Mucosa of rectum (tissue), 2 donors: Measurements from ENCODE around the gene FXN.

Experiments
- H3K27ac ChIP-seq, 2 donors: one replicate each; pipeline ENCODE4 v1.7.0; 2013; ENCODE audit warnings: inconsistent platforms in 2 of 2, low read depth in 2 of 2, low read length in 2 of 2
- H3K27me3 ChIP-seq, 2 donors: one replicate each; pipeline ENCODE4 v1.7.0; 2013; ENCODE audit warnings: low read length in 2 of 2; ENCODE audit not compliant: control insufficient read depth in 2 of 2, insufficient read depth in 2 of 2
- H3K36me3 ChIP-seq, 2 donors: one replicate each; pipeline ENCODE4 v1.7.0; 2013; ENCODE audit warnings: low read length in 2 of 2; ENCODE audit not compliant: control insufficient read depth in 2 of 2, insufficient read depth in 2 of 2
- H3K4me1 ChIP-seq, 2 donors: one replicate each; pipeline ENCODE4 v1.7.0; 2013; ENCODE audit warnings: low read length in 2 of 2, mild to moderate bottlenecking in 1 of 2; ENCODE audit not compliant: control insufficient read depth in 2 of 2, insufficient read depth in 2 of 2
- H3K4me3 ChIP-seq, 2 donors: one replicate each; pipeline ENCODE4 v1.7.0; 2013; ENCODE audit warnings: low read length in 2 of 2
- H3K9ac ChIP-seq, 2 donors: one replicate each; pipeline ENCODE4 v1.7.0; 2013; ENCODE audit warnings: low read length in 2 of 2, low read depth in 1 of 2, mild to moderate bottlenecking in 1 of 2
- H3K9me3 ChIP-seq, 2 donors: one replicate each; pipeline ENCODE4 v1.7.0; 2013; ENCODE audit warnings: low read length in 2 of 2; ENCODE audit not compliant: control insufficient read depth in 2 of 2
- donor health status: healthy.
- donor health status: Normal muscosa, but diverticular disease.

The FXN gene

DNA sequence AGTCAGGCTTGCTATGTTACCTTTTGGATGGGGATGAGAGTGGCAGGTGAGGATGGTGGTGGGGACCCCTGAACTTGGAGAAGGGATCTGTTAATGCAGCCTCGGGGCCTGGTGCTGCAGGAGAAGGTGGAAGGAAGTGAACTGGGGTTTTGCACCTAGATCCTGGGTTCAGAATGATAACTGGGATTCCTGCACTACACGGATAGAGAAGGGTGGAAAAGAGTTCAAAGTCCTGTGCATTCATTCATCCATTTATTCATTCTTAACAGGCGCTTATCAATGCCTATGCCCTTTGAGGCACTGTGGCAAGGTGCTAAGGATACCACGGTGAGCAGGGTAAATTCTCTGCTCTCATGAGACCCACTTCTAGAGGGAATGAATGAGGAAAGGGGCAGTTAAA is 96.8 kb downstream of the FXN start:
- Histone ChIP-seq H3K9me3 (no peaks in the 10 kb centered on the region), H3K4me1 (peaks cover 16 to 21% of the 10 kb centered on the region in 2 donors), H3K27ac (peak overlapping the region in 1 of 2 donors; percentile 9), H3K27me3 (no peaks in the 10 kb centered on the region), H3K9ac (no peak overlapping the region), H3K36me3 (peaks cover 6 to 9% of the 10 kb centered on the region in 2 donors), H3K4me3 (no peak overlapping the region)

DNA sequence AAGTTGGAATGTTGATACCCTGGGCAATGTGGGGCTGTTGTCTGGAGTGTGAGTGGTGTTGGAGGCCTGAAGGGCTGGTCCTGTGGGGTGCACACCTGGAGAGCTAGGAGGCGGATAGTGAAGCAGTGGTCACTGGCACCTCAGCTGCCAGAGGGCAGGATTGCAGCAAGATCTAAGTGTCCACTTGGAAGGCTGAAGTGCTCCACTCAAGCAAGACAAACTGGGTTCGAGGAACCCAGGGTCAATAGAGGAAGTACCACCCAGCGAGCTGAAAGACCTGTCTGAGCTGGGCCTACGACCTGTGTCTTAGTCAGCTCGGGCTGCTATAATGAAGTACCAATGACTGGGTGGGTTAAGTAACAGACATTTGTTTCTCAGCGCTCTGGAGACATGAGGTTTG is 98.9 kb downstream of the FXN start:
- no peak overlapping the region for H3K27ac ChIP-seq
- H3K4me3 ChIP-seq = no peak overlapping the region
- no peaks in the 10 kb centered on the region for H3K27me3 ChIP-seq

DNA sequence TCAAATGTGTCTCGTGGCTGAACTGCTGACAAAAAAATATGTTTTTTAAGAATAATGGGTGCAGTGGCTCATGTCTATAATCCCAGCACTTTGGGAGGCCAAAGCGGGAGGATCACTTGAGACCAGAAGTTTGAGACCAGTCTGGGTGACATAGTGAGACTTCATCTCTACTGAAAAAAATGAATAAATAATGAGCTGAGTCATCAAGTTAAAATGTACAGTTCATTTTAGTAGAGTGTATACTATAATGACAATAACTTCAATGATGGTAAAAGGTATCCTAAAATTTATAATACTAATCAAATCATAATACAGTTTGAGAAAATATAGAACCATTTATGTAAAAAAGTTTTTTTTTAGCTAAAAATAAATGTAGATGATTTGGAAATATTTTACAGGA is 100.6 kb downstream of the FXN start:
- H3K9ac ChIP-seq = no peak overlapping the region
- peaks cover 6 to 10% of the 10 kb centered on the region in 2 donors for H3K36me3 ChIP-seq
- H3K9me3 ChIP-seq = no peaks in the 10 kb centered on the region
- no peak overlapping the region for H3K27ac ChIP-seq
- no peaks in the 10 kb centered on the region for H3K27me3 ChIP-seq
- H3K4me1 ChIP-seq = peaks cover 10% of the 10 kb centered on the region in 2 donors
- H3K4me3 ChIP-seq = no peak overlapping the region

More for the DNA sequence above, 98.9 kb downstream of the FXN start:
- H3K9me3 ChIP-seq = no peaks in the 10 kb centered on the region
- H3K4me1 ChIP-seq = peaks cover 16 to 17% of the 10 kb centered on the region in 2 donors
- peaks cover 6 to 14% of the 10 kb centered on the region in 2 donors for H3K36me3 ChIP-seq
- no peak overlapping the region for H3K9ac ChIP-seq

DNA sequence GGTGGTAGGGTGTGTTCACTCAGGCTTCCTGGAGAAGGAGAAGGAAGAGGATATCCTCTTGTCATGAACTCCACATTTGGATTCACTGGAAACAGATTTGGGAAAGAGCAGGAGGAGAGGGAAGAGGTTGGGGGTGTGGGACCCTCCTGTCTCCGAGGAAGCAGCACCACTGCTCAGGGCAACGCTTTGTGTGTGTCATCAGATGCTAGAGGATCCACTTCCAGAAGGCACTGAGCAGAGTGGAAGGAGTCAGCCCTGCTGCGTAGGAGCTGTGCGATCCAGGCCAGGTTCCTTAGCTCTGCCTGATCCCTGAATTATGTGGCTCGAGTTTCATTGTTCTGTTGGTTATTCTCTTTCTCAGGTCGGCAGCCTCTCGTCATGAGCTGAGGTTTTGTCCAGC is 101.2 kb downstream of the FXN start:
- Histone ChIP-seq H3K4me1 (peaks cover 5 to 6% of the 10 kb centered on the region in 2 donors), H3K4me3 (no peak overlapping the region), H3K27me3 (no peaks in the 10 kb centered on the region), H3K27ac (no peak overlapping the region), H3K9ac (no peak overlapping the region), H3K9me3 (no peaks in the 10 kb centered on the region), H3K36me3 (peaks cover 6 to 10% of the 10 kb centered on the region in 2 donors)

DNA sequence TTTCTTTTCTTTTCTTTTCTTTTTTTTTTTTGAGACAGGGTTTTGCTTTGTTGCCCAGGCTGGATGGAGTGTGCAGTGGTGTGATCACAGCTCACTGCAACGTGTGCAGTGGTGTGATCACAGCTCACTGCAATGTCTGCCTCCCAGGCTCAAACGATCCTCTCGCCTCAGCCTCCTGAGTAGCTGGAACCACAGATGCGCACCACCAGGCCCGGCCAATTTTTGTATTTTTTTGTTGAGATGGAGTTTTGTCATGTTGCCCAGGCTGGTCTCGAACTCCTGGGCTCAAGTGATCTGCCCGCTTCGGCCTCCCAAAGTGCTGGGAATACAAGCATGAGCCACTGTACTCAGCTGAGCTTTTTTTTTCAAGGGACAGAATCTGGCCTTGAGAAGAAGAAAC is 101.8 kb downstream of the FXN start:
- Histone ChIP-seq H3K27ac (no peak overlapping the region), H3K9ac (no peak overlapping the region), H3K4me3 (no peak overlapping the region), H3K27me3 (no peaks in the 10 kb centered on the region), H3K4me1 (peaks cover under 1 to 2% of the 10 kb centered on the region in 2 donors), H3K9me3 (no peaks in the 10 kb centered on the region), H3K36me3 (peaks cover 6 to 10% of the 10 kb centered on the region in 2 donors)

DNA sequence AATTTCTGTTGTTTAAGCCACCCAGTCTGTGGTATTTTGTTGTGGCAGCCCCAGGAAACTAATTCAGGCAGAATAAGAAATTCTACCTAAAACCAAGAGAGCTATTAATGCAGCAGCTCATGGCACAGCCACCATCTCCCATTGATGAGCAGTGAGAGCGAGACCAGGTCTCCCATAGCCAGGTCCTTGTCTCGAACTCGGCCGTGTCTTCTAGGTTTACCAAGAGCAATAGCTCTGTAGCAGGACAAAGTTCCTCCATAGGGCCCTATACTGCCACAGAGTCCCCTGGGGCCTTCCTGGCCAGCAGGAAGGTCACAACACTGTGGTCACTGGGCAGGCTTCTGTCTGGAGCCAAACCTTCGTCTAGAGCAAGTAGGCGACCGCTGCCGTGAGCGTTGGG is 104.0 kb downstream of the FXN start:
- Histone ChIP-seq H3K27ac (no peak overlapping the region), H3K4me1 (peaks cover 2 to 6% of the 10 kb centered on the region in 2 donors), H3K4me3 (no peak overlapping the region), H3K36me3 (peaks cover 0 to 6% of the 10 kb centered on the region in 2 donors), H3K27me3 (no peaks in the 10 kb centered on the region), H3K9me3 (no peaks in the 10 kb centered on the region), H3K9ac (no peak overlapping the region)

DNA sequence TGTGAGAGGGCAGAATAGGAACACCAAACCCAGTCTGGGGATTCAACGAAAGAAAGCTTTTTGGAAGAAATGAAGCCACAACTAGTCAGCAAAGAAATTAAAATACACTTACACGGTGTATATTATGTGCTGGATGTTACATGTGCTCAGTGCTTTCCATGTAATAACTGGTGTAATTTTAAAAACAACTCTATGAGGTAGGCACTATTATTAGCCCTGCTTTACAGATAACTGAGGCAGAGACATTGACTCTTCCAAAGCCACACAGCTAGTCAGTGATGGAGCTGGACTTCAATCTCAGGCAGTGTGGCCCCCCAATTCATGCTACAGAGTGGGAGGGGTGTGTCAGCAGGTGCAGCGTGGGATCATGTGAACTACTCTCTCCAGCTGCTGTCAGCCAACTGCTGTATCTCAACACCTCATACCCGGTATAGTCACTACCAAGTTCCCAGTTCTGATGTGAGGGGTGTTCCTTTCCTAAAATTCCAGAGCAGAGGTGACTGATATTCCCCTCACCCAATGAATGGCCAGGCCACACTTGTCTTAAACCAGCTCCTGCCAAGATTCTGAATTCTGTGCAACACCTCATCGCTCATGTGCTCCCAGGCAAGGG is 104.7 kb downstream of the FXN start:
- no peak overlapping the region for H3K27ac ChIP-seq
- H3K4me1 ChIP-seq = peaks cover 2 to 6% of the 10 kb centered on the region in 2 donors
- H3K36me3 ChIP-seq = peaks cover 0 to 6% of the 10 kb centered on the region in 2 donors
- no peak overlapping the region for H3K4me3 ChIP-seq
- H3K27me3 ChIP-seq = no peaks in the 10 kb centered on the region
- H3K9me3 ChIP-seq = no peaks in the 10 kb centered on the region
- H3K9ac ChIP-seq = no peak overlapping the region

DNA sequence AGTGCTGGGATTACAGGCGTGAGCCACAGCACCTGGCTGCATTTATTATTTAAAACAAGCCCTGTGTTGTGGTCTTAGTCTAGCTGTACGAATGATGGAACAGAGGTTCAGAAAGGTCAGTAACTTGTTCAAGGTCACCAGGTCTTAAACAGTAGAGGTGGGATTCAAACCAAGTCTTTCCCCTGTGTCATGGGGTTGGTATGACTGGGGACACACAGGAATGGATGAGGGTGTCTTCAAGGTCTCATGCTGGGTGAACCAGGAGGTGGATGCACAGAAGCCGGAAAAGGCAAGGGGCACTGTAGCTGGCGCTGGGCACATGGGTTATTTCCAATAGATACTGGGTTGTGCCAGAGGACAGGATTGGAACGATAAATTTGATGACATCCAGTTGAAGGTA is 106.3 kb downstream of the FXN start:
- H3K4me1 ChIP-seq = peaks cover 2 to 6% of the 10 kb centered on the region in 2 donors
- no peak overlapping the region for H3K9ac ChIP-seq
- H3K36me3 ChIP-seq = peaks cover 0 to 4% of the 10 kb centered on the region in 2 donors
- H3K4me3 ChIP-seq = no peak overlapping the region
- H3K27ac ChIP-seq = no peak overlapping the region
- no peaks in the 10 kb centered on the region for H3K27me3 ChIP-seq
- no peaks in the 10 kb centered on the region for H3K9me3 ChIP-seq

DNA sequence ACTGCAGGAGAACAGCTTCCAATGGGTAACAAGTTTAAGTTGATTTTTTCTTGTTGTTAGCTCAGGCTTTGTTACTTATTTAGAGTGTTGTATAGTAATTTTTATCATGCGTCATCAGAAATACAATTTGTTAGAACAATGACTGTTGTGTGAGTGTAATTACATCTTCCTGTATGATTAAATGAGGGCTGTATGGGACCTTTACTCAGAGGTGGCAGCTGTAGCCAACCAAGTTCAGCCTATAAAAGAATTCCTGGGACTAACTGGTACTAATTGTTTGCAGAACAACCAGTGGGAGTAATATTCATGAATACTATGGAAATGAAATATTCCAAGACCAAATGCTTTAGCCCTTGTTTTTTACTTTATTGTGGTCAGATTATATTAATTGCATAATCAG is 107.7 kb downstream of the FXN start:
- H3K27ac ChIP-seq = no peak overlapping the region
- H3K4me1 ChIP-seq = peaks cover 2 to 6% of the 10 kb centered on the region in 2 donors
- no peak overlapping the region for H3K4me3 ChIP-seq
- H3K36me3 ChIP-seq = no peaks in the 10 kb centered on the region
- no peaks in the 10 kb centered on the region for H3K9me3 ChIP-seq
- no peak overlapping the region for H3K9ac ChIP-seq
- no peaks in the 10 kb centered on the region for H3K27me3 ChIP-seq

DNA sequence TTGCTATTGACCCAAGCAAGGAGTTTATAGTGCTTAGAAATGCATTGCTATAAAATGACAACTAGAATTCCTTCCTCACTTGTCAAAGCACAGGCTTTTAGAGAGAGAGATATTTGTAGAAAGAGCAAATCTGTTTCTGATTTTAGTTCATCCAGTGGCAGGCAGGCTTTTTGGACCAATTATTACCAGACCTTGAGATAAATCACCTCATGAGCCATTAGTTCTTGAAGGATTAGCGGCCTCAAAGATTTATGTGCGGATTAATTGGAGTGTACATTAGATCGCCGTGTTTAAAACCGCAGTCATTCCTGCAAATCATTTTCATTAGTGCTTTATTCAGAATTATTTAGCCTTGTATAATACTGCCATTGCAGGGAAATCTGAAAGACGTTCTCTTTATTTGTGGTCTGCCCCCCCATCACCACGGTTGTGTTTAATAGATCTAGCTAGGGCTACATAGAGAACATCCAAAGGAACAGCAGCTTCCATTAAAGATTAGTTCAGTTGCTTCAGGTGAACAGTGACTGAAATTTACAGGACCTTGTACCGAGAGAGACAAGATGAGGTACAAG is 109.7 kb downstream of the FXN start:
- H3K4me1 ChIP-seq = peaks cover 2 to 6% of the 10 kb centered on the region in 2 donors
- H3K36me3 ChIP-seq = no peaks in the 10 kb centered on the region
- no peak overlapping the region for H3K4me3 ChIP-seq
- H3K27me3 ChIP-seq = no peaks in the 10 kb centered on the region
- H3K9me3 ChIP-seq = no peaks in the 10 kb centered on the region
- no peak overlapping the region for H3K27ac ChIP-seq
- H3K9ac ChIP-seq = no peak overlapping the region
